HepG2 (cell line): ENCODE data around the gene MESD. TPM values are rescaled to one million over a fixed set of nuclear protein-coding genes. Genes with fewer than 3 reads are reported as not detected.

Experiments
- ATAC-seq: fragments of 200-7000 bp; cut with Tn5 transposase; 3 replicates; pipeline ENCODE4 v1.9.1; 2020; ENCODE audit warnings: mild to moderate bottlenecking, moderate library complexity
- BruUV-seq: library from RNA; stranded (reverse); fragments of 400-500 nt; replicated peaks from 2 replicates; lab custom pipeline; 2021; lab: Mats Ljungman, UMichigan
- CTCF ChIA-PET: fragments of 300-600 bp; formaldehyde crosslinking; extraction: SDS; loops from one replicate; lab custom pipeline; 2021; ENCODE audit warnings: low total read pairs, inconsistent platforms, low intra/inter-chr PET ratio; lab: Yijun Ruan, JAX
- POLR2A ChIA-PET: fragments of 350-600 bp; sonication (Branson Sonifier 250); formaldehyde crosslinking; loops from one replicate; lab custom pipeline; 2020; ENCODE audit warnings: antibody characterized with exemption, inconsistent platforms; lab: Yijun Ruan, JAX
- DNase-seq: peaks from one replicate; pipeline ENCODE4 v3.0.0-alpha.2; 2015; ENCODE audit warnings: low spot score
- FAIRE-seq: peaks from 3 replicates; lab custom pipeline; 2011; peaks lifted over from hg19 to GRCh38; lab: Jason Lieb, UNC
- H2AFZ ChIP-seq: one replicate; pipeline ENCODE4 v1.6.1; 2011; ENCODE audit warnings: low read length, inconsistent platforms
- H3K27ac ChIP-seq: fragments of 300-600 bp; 3 replicates; pipeline ENCODE4 v1.8.0; 2011; ENCODE audit warnings: mixed run types, mild to moderate bottlenecking, mixed read lengths, low read length, inconsistent platforms; ENCODE audit not compliant: insufficient read depth; ENCODE audit errors: extremely low read length
- H3K27me3 ChIP-seq, 2 experiments: fragments of 200-600 bp in 1 of 2; 2 replicates in 1 of 2; 3 replicates in 1 of 2; pipeline versions ENCODE4 v1.6.0 to v1.8.0; 2011; ENCODE audit warnings: low read length in 2 of 2, mild to moderate bottlenecking in 2 of 2, moderate library complexity in 2 of 2, inconsistent platforms in 1 of 2; ENCODE audit not compliant: insufficient read depth in 2 of 2, control insufficient read depth in 1 of 2
- H3K36me3 ChIP-seq, 2 experiments: fragments of 200-600 bp in 1 of 2; replicated peaks in 1 of 2; 2 replicates in 1 of 2; 3 replicates in 1 of 2; pipeline versions ENCODE4 v1.5.1 to v1.8.0; 2011; ENCODE audit warnings: low read length in 2 of 2, inconsistent platforms in 1 of 2; ENCODE audit not compliant: insufficient read depth in 2 of 2, control insufficient read depth in 1 of 2
- H3K4me1 ChIP-seq: 2 replicates; pipeline ENCODE4 v1.5.1; 2012; ENCODE audit warnings: low read length, inconsistent platforms; ENCODE audit not compliant: insufficient read depth
- H3K4me2 ChIP-seq: 2 replicates; pipeline ENCODE4 v1.6.0; 2011; ENCODE audit warnings: low read depth, low read length, inconsistent platforms
- H3K4me3 ChIP-seq, 3 experiments: fragments of 200-600 bp in 1 of 3; sonication (generic), shearing (Covaris generic) in 1 of 3; replicated peaks in 1 of 3; 2 replicates each; pipeline ENCODE4 v1.5.1; 2011 to 2016; ENCODE audit warnings: low read length in 3 of 3, inconsistent platforms in 2 of 3, low read depth in 2 of 3, mild to moderate bottlenecking in 2 of 3, control low read depth in 1 of 3, mixed read lengths in 1 of 3; ENCODE audit not compliant: insufficient read depth in 1 of 3
- H3K79me2 ChIP-seq: one replicate; pipeline ENCODE4 v1.6.1; 2011; ENCODE audit warnings: low read length, inconsistent platforms; ENCODE audit not compliant: insufficient read depth
- H3K9ac ChIP-seq: 2 replicates; pipeline ENCODE4 v1.6.0; 2011; ENCODE audit warnings: mild to moderate bottlenecking, low read depth, low read length, inconsistent platforms; ENCODE audit not compliant: insufficient read depth
- H3K9me3 ChIP-seq: 2 replicates; pipeline ENCODE4 v1.5.1; 2012; ENCODE audit warnings: mild to moderate bottlenecking, low read length
- H4K20me1 ChIP-seq: 2 replicates; pipeline ENCODE4 v1.6.0; 2011; ENCODE audit warnings: inconsistent platforms, mild to moderate bottlenecking, low read length, moderate library complexity; ENCODE audit not compliant: insufficient read depth
- CC2D1A ChIP-seq: sonication (generic); formaldehyde crosslinking; IDR thresholded peaks from 2 replicates; pipeline ENCODE4 v1.8.1; 2023; ENCODE audit warnings: mild to moderate bottlenecking, missing genetic modification reagents
- EHMT2 ChIP-seq: fragments of 200-600 bp; sonication (generic); IDR thresholded peaks from 2 replicates; pipeline ENCODE4 v1.7.0; 2017; ENCODE audit warnings: antibody characterized with exemption, low read depth, low read length, borderline replicate concordance
- FOXO1 ChIP-seq: sonication (generic); formaldehyde crosslinking; IDR thresholded peaks from 2 replicates; pipeline ENCODE4 v1.4.0; 2020; ENCODE audit warnings: missing genetic modification reagents
- HMG20B ChIP-seq: conservative IDR thresholded peaks from 2 replicates; pipeline ENCODE4 v1.6.1; 2016; ENCODE audit warnings: missing genetic modification reagents, missing compliant biosample characterization
- PHF5A ChIP-seq: IDR thresholded peaks from one replicate; pipeline ENCODE4 v1.6.1; 2018; ENCODE audit warnings: low read depth, missing genetic modification reagents; ENCODE audit not compliant: unreplicated experiment
- PPARG ChIP-seq: conservative IDR thresholded peaks from 2 replicates; pipeline ENCODE4 v1.6.1; 2016; ENCODE audit warnings: missing biosample characterization, missing genetic modification reagents
- RBM39 ChIP-seq: fragments of 200-400 bp; formaldehyde crosslinking; IDR thresholded peaks from one replicate; pipeline ENCODE4 v1.6.1; 2018; ENCODE audit warnings: antibody characterized with exemption, mild to moderate bottlenecking, low read depth, low read length; ENCODE audit not compliant: poor library complexity, severe bottlenecking
- SMAD1 ChIP-seq: sonication (generic); formaldehyde crosslinking; IDR thresholded peaks from 2 replicates; pipeline ENCODE4 v1.4.0; 2020; ENCODE audit warnings: missing genetic modification reagents, low read depth, mild to moderate bottlenecking, borderline replicate concordance
- SNAPC2 ChIP-seq: sonication (generic); formaldehyde crosslinking; IDR thresholded peaks from 2 replicates; pipeline ENCODE4 v1.8.1; 2022; ENCODE audit warnings: mild to moderate bottlenecking, missing genetic modification reagents
- SOX6 ChIP-seq, 2 experiments: fragments of 450-650 bp in 1 of 2; sonication (generic) in 1 of 2; formaldehyde crosslinking in 1 of 2; IDR thresholded peaks; 2 replicates each; pipeline versions ENCODE4 v1.4.0 to v1.6.1; 2017 to 2020; ENCODE audit warnings: antibody characterized with exemption in 1 of 2, mild to moderate bottlenecking in 1 of 2, missing genetic modification reagents in 1 of 2
- XBP1 ChIP-seq: sonication (generic); formaldehyde crosslinking; IDR thresholded peaks from 2 replicates; pipeline ENCODE4 v1.5.0; 2020; ENCODE audit warnings: missing genetic modification reagents
- YEATS2 ChIP-seq: sonication (generic); formaldehyde crosslinking; IDR thresholded peaks from 2 replicates; pipeline ENCODE4 v1.4.0; 2020; ENCODE audit warnings: missing genetic modification reagents, borderline replicate concordance
- ZKSCAN8 ChIP-seq: IDR thresholded peaks from 2 replicates; pipeline ENCODE4 v1.6.1; 2016; ENCODE audit warnings: borderline replicate concordance, missing genetic modification reagents, missing compliant biosample characterization
- ZNF3 ChIP-seq: IDR thresholded peaks from 2 replicates; pipeline ENCODE4 v1.7.0; 2017; ENCODE audit warnings: inconsistent platforms
- ZNF598 ChIP-seq: sonication (generic); formaldehyde crosslinking; IDR thresholded peaks from 2 replicates; pipeline ENCODE4 v1.5.1; 2020; ENCODE audit warnings: mild to moderate bottlenecking, missing genetic modification reagents, borderline replicate concordance
- WGBS: methylation state at CpG from one replicate; pipeline ENCODE4 v1.1.6; 2017; ENCODE audit warnings: low lambda C conversion rate; 5-methylcytosine and 5-hydroxymethylcytosine counted together
- in situ Hi-C: cut with HindIII; loops from 2 replicates; pipeline ENCODE4 v1.10.0; 2017; ENCODE audit warnings: low pct_unique_long_range_greater_than_20kb; ENCODE audit not compliant: extremely low pct_ligation_motif_present
- intact Hi-C: fragments of 100-400 bp; cut with micrococcal nuclease; formaldehyde crosslinking; loops from one replicate; pipeline ENCODE4 v1.10.0; 2022; ENCODE audit not compliant: unreplicated experiment
- polyA plus RNA-seq, 8 experiments: library from polyadenylated mRNA; depleted of rRNA in 3 of 8; stranded (reverse) in 7 of 8; unstranded in 1 of 8; fragments of >200 nt; fragmentation: Illumina TruSeq in 4 of 8; extraction: Trizol in 4 of 8; gene quantifications; 2 replicates each; pipeline versions ENCODE4 v1.2.1 to v1.2.3, GENCODE V29; 2011 to 2016; ENCODE audit warnings: low read depth in 4 of 8, missing spikeins in 1 of 8, mixed read lengths in 1 of 8; ENCODE audit not compliant: insufficient read depth in 1 of 8
- total RNA-seq, 5 experiments: library from RNA; depleted of rRNA; stranded (reverse); fragments of >200 nt; fragmentation: Illumina TruSeq; extraction: Trizol; gene quantifications; 2 replicates each; pipeline ENCODE4 v1.2.3, GENCODE V29; 2016; ENCODE audit warnings: low read depth in 1 of 5
- TF ChIP-seq, protein P1 (sequence below): sonication (generic); formaldehyde crosslinking; IDR thresholded peaks from 2 replicates; pipeline ENCODE4 v1.4.0; 2020; ENCODE audit warnings: missing genetic modification reagents
- TF ChIP-seq, protein P2 (sequence below): IDR thresholded peaks from 2 replicates; pipeline ENCODE4 v1.6.1; 2012; ENCODE audit warnings: low read depth, low read length, improper control_type of control experiment

The MESD gene
- total and polyA plus RNA-seq, 2 of the 13 experiments (the other 11 are each of a cell fraction or from before 2014, with no cell fraction given): 18.0 to 46.2 TPM

DNA sequence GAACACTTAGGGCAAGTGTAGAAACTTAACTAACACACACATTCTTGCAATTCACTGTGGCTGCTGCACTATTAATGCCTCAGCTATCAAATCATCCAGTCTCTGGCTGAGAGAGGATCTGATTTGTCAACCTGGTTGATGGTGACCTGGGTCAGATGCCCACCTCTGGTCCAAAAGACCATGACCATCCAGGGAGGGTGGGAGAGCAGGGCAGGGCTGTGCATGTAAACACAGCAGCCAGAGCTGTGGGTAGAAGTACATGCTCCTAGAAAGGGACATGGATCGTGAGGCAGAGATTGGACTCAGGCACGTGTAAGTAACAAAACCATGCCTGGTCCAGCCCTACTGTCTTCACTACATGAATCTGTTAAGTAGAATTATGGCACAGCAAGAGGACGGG lies 17.3 kb downstream of the MESD start:
- Histone ChIP-seq H3K4me1 (no peaks in the 10 kb centered on the region), H3K36me3 (no peaks in the 10 kb centered on the region), H3K27ac (no peak overlapping the region), H3K9me3 (no peaks in the 10 kb centered on the region), H3K4me3 (no peak overlapping the region), H3K79me2 (no peaks in the 10 kb centered on the region), H3K27me3 (no peaks in the 10 kb centered on the region), H2AFZ (no peak overlapping the region), H3K4me2 (no peak overlapping the region), H4K20me1 (no peaks in the 10 kb centered on the region; the same call in 1 of the 2 replicates), H3K9ac (no peak overlapping the region)
- ChIA-PET POLR2A (no interaction called here), CTCF (no interaction called here)
- FAIRE-seq (no peak), ATAC-seq (no peak), DNase-seq (no peak)
- BruUV-seq: no TSS peak
- no peak for TF ChIP-seq SNAPC2 (CRISPR knock-in tag)
- WGBS: 92% methylated on average over 3 of the region's 3 CpGs
- intact Hi-C loops (loop anchor here (5.0 kb wide), 3 partner anchors 115 to 515 kb away; no protein-coding TSS in a partner anchor), in situ Hi-C loops (loop anchor here (5.0 to 25.0 kb wide), 4 partner anchors 195 to 510 kb away; partner anchors contain the start of gene CEMIP)

- no TSS peak for BruUV-seq
- H3K36me3 ChIP-seq: no peaks in the 10 kb centered on the region
- H3K4me2 ChIP-seq: no peak overlapping the region
- ChIA-PET CTCF (no interaction called here), POLR2A (interaction anchor here (0.7 kb wide), 1 partner anchor 119 kb away, joined by 3 read pairs; no protein-coding TSS in a partner anchor)
- DNase-seq: no peak
- no peaks in the 10 kb centered on the region for H3K27me3 ChIP-seq
- H3K9me3 ChIP-seq: no peaks in the 10 kb centered on the region
- H2AFZ ChIP-seq: no peak overlapping the region
- no peaks in the 10 kb centered on the region for H3K4me1 ChIP-seq
- no peak overlapping the region for H3K9ac ChIP-seq
- 86% methylated on average over 2 of the region's 2 CpGs for WGBS
- no peak overlapping the region for H3K27ac ChIP-seq
- H3K79me2 ChIP-seq: no peaks in the 10 kb centered on the region
- in situ Hi-C loops (loop anchor here (5.0 to 25.0 kb wide), 4 partner anchors 194 to 509 kb away; partner anchors contain the start of gene CEMIP), intact Hi-C loops (loop anchor here (5.0 kb wide), 3 partner anchors 114 to 514 kb away; no protein-coding TSS in a partner anchor)
- H3K4me3 ChIP-seq: no peak overlapping the region
- H4K20me1 ChIP-seq: no peaks in the 10 kb centered on the region
- no peak for FAIRE-seq
- no peak for ATAC-seq
- TF ChIP-seq, protein P1, sequence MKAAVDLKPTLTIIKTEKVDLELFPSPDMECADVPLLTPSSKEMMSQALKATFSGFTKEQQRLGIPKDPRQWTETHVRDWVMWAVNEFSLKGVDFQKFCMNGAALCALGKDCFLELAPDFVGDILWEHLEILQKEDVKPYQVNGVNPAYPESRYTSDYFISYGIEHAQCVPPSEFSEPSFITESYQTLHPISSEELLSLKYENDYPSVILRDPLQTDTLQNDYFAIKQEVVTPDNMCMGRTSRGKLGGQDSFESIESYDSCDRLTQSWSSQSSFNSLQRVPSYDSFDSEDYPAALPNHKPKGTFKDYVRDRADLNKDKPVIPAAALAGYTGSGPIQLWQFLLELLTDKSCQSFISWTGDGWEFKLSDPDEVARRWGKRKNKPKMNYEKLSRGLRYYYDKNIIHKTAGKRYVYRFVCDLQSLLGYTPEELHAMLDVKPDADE (CRISPR knock-in tag): no peak
- TF ChIP-seq FOXO1 (CRISPR knock-in tag): no peak
- TF ChIP-seq SMAD1: no peak
- TF ChIP-seq ZNF3 (CRISPR knock-in tag): no peak
- no peak for TF ChIP-seq ZKSCAN8 (CRISPR knock-in tag)
- no peak for TF ChIP-seq PHF5A (CRISPR knock-in tag)
- TF ChIP-seq EHMT2: no peak
- no peak for TF ChIP-seq PPARG
- TF ChIP-seq HMG20B (CRISPR knock-in tag): no peak
- no peak for TF ChIP-seq XBP1 (CRISPR knock-in tag)
- no peak for TF ChIP-seq YEATS2 (CRISPR knock-in tag)
- no peak for TF ChIP-seq CC2D1A
- TF ChIP-seq ZNF598 (CRISPR knock-in tag): no peak
- TF ChIP-seq RBM39: no peak
- no peak for TF ChIP-seq SOX6 (IDR thresholded peaks at IDR 0.05)
- no peak for TF ChIP-seq SOX6 (CRISPR knock-in tag; IDR thresholded peaks at IDR 0.05)
- TF ChIP-seq, protein P2, sequence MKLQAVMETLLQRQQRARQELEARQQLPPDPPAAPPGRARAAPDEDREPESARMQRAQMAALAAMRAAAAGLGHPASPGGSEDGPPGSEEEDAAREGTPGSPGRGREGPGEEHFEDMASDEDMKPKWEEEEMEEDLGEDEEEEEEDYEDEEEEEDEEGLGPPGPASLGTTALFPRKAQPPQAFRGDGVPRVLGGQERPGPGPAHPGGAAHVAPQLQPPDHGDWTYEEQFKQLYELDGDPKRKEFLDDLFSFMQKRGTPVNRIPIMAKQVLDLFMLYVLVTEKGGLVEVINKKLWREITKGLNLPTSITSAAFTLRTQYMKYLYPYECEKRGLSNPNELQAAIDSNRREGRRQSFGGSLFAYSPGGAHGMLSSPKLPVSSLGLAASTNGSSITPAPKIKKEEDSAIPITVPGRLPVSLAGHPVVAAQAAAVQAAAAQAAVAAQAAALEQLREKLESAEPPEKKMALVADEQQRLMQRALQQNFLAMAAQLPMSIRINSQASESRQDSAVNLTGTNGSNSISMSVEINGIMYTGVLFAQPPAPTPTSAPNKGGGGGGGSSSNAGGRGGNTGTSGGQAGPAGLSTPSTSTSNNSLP: no peak
Measured at GRCh38 chr15:80971143-80971542, 18.5 kb downstream of the MESD start.
